A549 (cell line): ENCODE measurements around the gene GPRIN3.

ENCODE experiments used
- CBX8 ChIP-seq: fragments of 200-600 bp; sonication (generic); IDR thresholded peaks from 2 replicates; pipeline ENCODE4 v1.6.1; 2016
- CEBPB ChIP-seq, 2 experiments: fragments of >200 bp in 1 of 2; sonication (Bioruptor Twin) in 1 of 2; formaldehyde crosslinking in 1 of 2; IDR thresholded peaks; 2 replicates each; pipeline ENCODE4 v1.6.1; 2012 to 2016
- CHD2 ChIP-seq: fragments of 150-350 bp; IDR thresholded peaks from 2 replicates; pipeline ENCODE4 v1.6.1; 2014; ENCODE audit warnings: low read length; ENCODE audit not compliant: partially characterized antibody
- CHD4 ChIP-seq: fragments of 200-600 bp; sonication (generic); IDR thresholded peaks from 2 replicates; pipeline ENCODE4 v1.6.1; 2016; ENCODE audit warnings: antibody characterized with exemption, mild to moderate bottlenecking, borderline replicate concordance
- CTCF ChIP-seq: fragments of >200 bp; sonication (Bioruptor Twin); formaldehyde crosslinking; IDR thresholded peaks from 3 replicates; pipeline ENCODE4 v1.5.1; 2016
- ESRRA ChIP-seq: fragments of 150-350 bp; IDR thresholded peaks from 2 replicates; pipeline ENCODE4 v1.6.1; 2014; ENCODE audit warnings: mild to moderate bottlenecking, low read length, borderline replicate concordance
- JUN ChIP-seq, 2 experiments: fragments of >200 bp; sonication (Bioruptor Twin); formaldehyde crosslinking; IDR thresholded peaks; 2 replicates in 1 of 2; 3 replicates in 1 of 2; pipeline ENCODE4 v1.6.1; 2016 to 2017
- NR3C1 ChIP-seq: fragments of >200 bp; sonication (Bioruptor Twin); formaldehyde crosslinking; IDR thresholded peaks from 3 replicates; pipeline ENCODE4 v1.6.1; 2017
- POLR2A ChIP-seq: IDR thresholded peaks from 2 replicates; pipeline ENCODE4 v1.6.1; 2012; ENCODE audit warnings: mild to moderate bottlenecking, low read length
- RAD21 ChIP-seq, 2 experiments: fragments of >200 bp in 1 of 2; sonication (Bioruptor Twin) in 1 of 2; formaldehyde crosslinking in 1 of 2; IDR thresholded peaks in 1 of 2; conservative IDR thresholded peaks in 1 of 2; 2 replicates in 1 of 2; 3 replicates in 1 of 2; pipeline ENCODE4 v1.6.1; 2012 to 2018; ENCODE audit warnings: inconsistent platforms in 1 of 2
- RCOR1 ChIP-seq: fragments of 150-350 bp; IDR thresholded peaks from 2 replicates; pipeline ENCODE4 v1.6.1; 2014; ENCODE audit warnings: antibody characterized with exemption, low read length, low read depth
- RFX5 ChIP-seq: fragments of 450-650 bp; IDR thresholded peaks from 2 replicates; pipeline ENCODE4 v1.7.1; 2014; ENCODE audit warnings: antibody characterized with exemption, mild to moderate bottlenecking, moderate library complexity
- USF2 ChIP-seq: fragments of 450-650 bp; IDR thresholded peaks from 2 replicates; pipeline ENCODE4 v1.6.1; 2014; ENCODE audit warnings: antibody characterized with exemption

DNA sequence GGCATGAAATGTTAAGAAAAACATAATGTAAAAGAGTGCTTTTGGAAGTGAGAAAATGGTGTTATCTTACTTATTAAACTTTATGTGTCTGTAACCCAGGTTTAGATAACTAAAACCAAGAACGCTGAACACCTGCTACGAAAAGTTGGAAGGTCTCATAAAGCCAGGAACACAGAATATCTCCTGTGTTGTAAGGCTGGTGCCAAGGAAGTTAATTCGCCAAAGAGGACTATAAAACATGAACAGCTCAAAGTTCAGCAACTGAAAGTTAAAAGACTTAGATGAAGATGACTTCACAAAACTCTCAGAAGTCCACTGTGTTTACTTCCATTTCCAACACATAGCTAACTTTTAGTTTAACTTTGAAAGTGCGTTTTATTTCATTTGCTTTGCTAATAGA is 54.3 kb downstream of the GPRIN3 start:
- TF ChIP-seq RCOR1 (no peak), ESRRA (no peak), RAD21 (conservative IDR thresholded peaks at IDR 0.05 in 1 of 2, IDR thresholded peaks at IDR 0.05 in 1 of 2) (no peak), CHD4 (no peak), CTCF (no peak), POLR2A (no peak), USF2 (no peak), JUN (IDR thresholded peaks at IDR 0.05) (no peak), CHD2 (no peak), RFX5 (no peak), CBX8 (no peak), CEBPB (IDR thresholded peaks at IDR 0.05) (no peak), NR3C1 (no peak)
